GM19193 (cell line): ENCODE data around the gene ITCH.

ENCODE experiments used
- POLR2A ChIP-seq: IDR thresholded peaks from 4 replicates; pipeline ENCODE4 v1.6.1; 2011; ENCODE audit not compliant: insufficient read depth, insufficient read length; ENCODE audit errors: extremely low read depth

Gene ITCH

GRCh38 chr20:34403063-34403827 is 40.2 kb downstream of the ITCH start:
- TF ChIP-seq POLR2A: no peak

DNA sequence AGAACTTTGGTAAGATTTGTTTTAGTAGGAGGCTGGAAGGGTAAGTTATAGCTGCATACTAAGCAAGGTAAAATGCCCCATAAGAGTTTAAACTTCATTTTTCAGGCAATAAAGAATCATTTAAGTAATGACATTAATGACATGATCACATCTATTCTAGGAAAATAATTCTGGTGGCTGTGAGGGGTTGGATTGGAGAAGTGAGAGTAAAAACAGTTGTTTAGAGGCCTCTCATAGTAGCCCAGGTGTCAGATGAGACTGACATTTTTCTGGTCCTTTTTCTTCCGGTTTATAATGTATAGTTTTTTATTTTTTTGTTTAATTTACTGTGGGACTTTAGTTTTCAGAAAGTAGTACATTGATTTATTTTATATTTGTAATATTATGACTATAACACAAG is 40.8 kb downstream of the ITCH start:
- no peak for TF ChIP-seq POLR2A

DNA sequence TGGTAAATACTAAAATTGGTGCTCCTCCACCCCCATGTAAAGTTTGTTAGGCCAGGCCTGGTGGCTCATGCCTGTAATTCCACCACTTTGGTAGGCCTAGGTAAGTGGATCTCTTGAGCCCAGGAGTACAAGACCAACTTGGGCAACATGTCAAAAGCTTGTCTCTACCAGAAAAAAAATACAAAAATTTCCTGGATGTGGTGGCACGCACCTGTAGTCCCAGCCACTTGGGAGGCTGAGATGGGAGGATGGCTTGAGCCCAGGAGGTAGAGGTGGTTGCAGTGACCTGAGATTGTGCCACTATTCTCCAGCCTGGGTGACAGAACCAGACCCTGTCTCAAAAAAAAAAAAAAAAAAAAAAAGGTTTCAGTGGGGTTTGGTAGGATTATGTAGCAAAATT is 41.7 kb downstream of the ITCH start:
- TF ChIP-seq POLR2A: no peak

DNA sequence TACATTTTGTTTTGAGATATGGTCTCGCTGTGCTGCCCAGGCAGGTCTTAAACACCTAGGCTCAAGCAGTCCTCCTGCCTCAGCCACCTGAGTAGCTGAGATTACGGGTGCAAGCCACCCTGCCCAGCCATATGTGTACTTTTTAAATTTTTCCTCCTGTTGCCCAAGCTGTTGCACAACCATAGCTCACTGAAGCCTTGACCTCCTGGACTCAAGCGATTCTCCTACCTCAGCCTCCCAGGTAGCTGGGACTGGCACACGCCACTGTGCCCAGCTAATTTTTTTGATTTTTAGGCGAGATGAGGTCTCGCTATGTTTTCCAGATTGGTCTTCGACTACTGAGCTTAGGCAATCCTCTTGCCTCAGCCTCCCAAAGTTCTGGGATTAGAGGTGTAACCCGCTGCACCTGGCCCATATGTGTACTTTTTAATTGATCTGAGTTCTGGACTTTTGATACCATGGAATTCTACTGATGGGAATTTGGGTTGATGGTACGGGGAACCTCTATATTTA is 44.9 kb downstream of the ITCH start:
- no peak for TF ChIP-seq POLR2A

DNA sequence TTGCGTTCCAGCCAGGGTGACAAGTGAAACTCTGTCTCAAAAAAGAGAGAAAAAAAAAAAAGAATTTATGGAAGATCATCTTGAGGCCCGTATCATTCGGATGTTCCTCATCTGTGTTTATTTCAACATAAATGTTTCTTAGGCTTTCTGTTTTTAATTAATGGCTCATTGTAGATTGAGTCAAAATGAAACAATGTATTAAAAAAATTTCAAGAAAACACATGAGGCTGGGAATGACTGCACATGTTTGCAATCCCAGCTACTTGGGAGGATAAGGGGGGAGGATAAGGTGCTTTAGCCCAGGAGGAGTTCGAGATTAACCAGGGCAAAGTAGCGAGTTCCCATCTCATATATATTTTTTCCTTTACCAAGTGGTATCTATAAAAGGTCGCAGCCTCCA is 47.3 kb downstream of the ITCH start:
- TF ChIP-seq POLR2A: no peak

GRCh38 chr20:34412453-34412852 is 49.4 kb downstream of the ITCH start:
- TF ChIP-seq POLR2A: no peak

- TF ChIP-seq POLR2A: no peak
Measured at GRCh38 chr20:34415079-34415478, 52.0 kb downstream of the ITCH start.

GRCh38 chr20:34420146-34420545 is 57.1 kb downstream of the ITCH start:
- TF ChIP-seq POLR2A: no peak

- TF ChIP-seq POLR2A: no peak
Measured at GRCh38 chr20:34420975-34421374, 57.9 kb downstream of the ITCH start.

DNA sequence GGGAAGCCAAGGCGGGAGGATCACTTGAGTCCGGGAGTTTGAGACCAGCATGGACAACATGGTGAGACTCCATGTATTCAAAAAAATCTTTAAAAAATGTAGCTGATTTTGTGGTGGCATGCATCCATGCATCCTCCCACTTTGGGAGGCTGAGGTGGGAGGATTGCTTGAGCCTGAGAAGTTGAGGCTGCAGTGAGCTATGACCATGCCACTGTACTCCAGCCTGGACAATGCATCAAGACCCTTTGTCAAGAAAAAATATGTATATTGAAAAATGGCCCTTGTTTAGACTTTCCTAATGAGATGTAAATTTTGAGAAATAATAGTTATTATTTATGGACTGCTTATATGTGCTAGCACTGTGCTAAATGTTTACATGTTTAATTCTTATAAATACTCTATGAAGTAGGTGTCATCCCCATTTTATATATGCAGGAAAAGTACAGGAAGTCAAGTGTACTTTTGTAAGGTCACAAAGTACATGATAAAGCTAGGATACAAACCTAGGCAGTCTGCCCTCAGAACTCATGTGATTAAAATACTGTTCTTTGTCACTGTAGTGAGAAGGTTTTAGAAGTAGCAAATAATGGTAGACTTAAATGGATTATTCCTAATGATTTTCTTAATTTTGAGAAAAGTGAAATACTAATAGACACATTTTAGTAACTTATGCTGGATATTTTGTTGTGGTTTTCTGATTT is 58.8 kb downstream of the ITCH start:
- no peak for TF ChIP-seq POLR2A

DNA sequence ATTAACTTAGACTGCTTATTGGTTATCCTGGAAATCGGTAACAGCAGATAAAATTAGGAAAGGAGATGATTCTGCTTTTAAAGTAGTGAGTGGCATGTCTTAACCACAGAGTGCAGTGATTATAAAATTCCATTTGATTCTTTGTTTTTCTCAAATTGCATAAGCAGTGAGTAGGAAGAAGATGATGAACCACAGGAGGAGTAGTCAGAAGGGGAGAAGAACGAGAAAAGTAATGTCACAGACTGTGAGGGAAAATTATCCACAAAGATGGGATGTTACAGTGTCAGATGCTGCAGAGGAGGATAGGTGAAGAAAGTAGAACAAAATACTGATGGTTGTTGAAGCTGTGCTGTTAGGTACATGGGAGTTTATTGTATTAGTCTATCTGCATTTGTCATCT is 63.0 kb downstream of the ITCH start:
- no peak for TF ChIP-seq POLR2A

DNA sequence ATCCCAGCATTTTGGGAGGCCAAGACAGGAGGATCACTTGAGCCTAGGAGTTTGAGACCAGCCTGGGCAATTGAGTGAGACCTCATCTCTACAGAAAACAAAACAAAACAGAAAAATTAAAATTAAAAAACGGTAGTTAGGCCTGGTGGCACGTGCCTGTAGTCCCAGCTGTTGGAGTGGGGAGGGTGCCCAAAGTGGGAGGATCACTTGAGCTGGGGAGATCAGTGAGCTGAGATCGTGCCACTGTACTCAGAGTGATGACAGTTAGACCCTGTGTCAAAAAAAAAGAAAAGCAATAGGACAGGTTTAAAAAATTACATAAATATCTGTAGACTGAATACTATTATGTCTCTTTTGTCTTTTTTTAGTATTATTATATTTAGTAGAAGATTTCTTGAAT is 64.3 kb downstream of the ITCH start:
- TF ChIP-seq POLR2A: no peak

GRCh38 chr20:34427784-34428183 is 64.7 kb downstream of the ITCH start:
- TF ChIP-seq POLR2A: no peak

- no peak for TF ChIP-seq POLR2A
Measured at GRCh38 chr20:34431168-34431567, 68.1 kb downstream of the ITCH start.

DNA sequence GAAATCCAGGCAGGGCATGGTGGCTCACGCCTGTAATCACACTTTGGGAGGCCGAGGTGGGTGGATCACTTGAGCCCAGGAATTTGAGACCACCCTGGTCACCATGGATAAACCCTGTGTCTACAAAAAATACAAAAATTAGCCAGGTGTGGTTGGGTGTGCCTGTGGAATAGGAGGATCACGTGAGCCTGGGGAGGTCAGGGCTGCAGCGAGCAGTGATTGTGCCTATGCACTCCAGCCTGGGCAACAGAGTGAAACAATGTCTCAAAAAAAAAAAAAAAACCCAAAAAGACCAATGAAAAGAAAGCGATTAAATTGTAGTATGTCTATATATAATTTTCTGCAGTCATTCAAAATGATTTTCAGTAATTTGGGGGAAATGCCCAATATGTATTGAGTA is 70.3 kb downstream of the ITCH start:
- no peak for TF ChIP-seq POLR2A

DNA sequence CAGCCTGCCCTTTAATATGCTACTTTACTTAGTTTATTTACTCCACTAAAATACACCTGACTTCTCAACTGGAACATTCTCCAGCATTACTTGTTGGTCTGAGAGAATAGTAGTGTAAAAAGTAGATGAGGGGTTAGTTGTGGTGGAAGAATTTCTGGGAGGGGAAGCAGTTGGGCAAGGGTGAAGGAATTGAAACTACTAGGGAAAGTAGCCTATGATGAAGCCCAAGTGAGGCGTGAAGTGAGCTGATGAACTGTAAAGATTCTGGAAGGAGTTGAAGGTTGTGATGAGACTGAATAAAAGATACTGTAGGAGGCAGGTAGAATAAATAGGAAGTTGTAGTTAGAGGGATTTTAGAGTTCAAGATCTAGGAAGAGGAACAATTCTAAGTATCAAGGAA is 72.5 kb downstream of the ITCH start:
- TF ChIP-seq POLR2A: no peak

DNA sequence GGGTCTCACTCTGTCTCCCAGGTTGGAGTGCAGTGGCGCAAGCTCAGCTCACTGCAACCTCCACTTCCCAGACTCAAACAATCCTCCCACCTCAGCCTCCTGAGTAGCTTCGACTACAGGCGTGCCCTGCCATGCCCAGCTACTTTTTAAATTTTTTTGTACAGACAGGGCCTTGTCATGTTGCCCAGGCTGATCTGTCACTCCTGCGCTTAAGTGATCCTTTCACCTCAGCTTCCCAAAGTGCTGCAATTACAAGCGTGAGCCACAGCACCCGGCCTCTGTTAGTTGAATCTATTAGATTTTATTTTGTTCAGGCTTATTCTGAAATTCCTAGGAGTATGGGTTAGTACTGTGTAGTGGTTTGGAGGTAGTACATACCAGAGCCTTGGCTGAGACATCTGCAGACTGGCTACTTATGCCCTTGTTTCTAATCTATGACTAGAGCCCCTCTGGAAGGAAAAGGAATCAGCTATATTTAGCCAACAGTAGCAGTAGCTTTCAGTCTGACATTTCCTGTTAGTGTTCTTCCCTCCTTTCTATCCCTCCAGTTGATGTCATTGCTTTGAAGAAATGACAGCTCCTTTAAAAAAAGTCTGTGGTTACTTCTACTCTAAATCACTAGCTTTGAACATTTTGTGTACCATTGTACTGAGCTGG is 74.4 kb downstream of the ITCH start:
- TF ChIP-seq POLR2A: no peak

- TF ChIP-seq POLR2A: no peak
Measured at GRCh38 chr20:34439168-34439567, 76.1 kb downstream of the ITCH start.
